Naive thymus-derived CD4-positive, alpha-beta T cell (primary cell): Measurements from ENCODE around the gene ANKS6. TPM values are rescaled to one million over a fixed set of nuclear protein-coding genes. Genes with fewer than 3 reads are reported as not detected.

Experiments
- ATAC-seq: fragments of 150-1000 bp; cut with Tn5 transposase; 2 replicates; pipeline ENCODE4 v1.10.0; 2021; ENCODE audit warnings: mild to moderate bottlenecking, moderate library complexity
- CTCF ChIA-PET: fragments of 350-600 bp; sonication (Branson Sonifier 250); formaldehyde crosslinking; loops from one replicate; lab custom pipeline; 2021; ENCODE audit warnings: antibody characterized with exemption; lab: Charles Lee
- POLR2A ChIA-PET: fragments of 350-600 bp; sonication (Branson Sonifier 250); formaldehyde crosslinking; loops from one replicate; lab custom pipeline; 2021; ENCODE audit warnings: antibody characterized with exemption, inconsistent platforms; lab: Charles Lee
- DNase-seq, 9 donors: peaks; one replicate each; pipeline versions ENCODE4 v3.0.0 to v3.0.0-alpha.2; 2020 to 2022; ENCODE audit warnings: mixed read lengths in 1 of 9
- H3K27ac ChIP-seq: one replicate; pipeline ENCODE4 v1.7.0; 2013; ENCODE audit warnings: mild to moderate bottlenecking, low read depth, low read length, moderate library complexity
- H3K27me3 ChIP-seq, 2 donors: one replicate each; pipeline ENCODE4 v1.7.0; 2013; ENCODE audit warnings: low read length in 2 of 2, mild to moderate bottlenecking in 2 of 2, moderate library complexity in 2 of 2; ENCODE audit not compliant: control insufficient read depth in 2 of 2, insufficient read depth in 2 of 2
- H3K36me3 ChIP-seq, 3 experiments: 1 replicate in 2 of 3; 2 replicates in 1 of 3; pipeline ENCODE4 v1.7.0; 2013; ENCODE audit warnings: low read length in 3 of 3, mild to moderate bottlenecking in 3 of 3, moderate library complexity in 1 of 3; ENCODE audit not compliant: insufficient read depth in 3 of 3, control insufficient read depth in 2 of 3
- H3K4me1 ChIP-seq, 2 donors: one replicate each; pipeline ENCODE4 v1.7.0; 2013; ENCODE audit warnings: low read length in 2 of 2, mild to moderate bottlenecking in 2 of 2, moderate library complexity in 1 of 2; ENCODE audit not compliant: control insufficient read depth in 2 of 2, insufficient read depth in 2 of 2
- H3K4me3 ChIP-seq: 2 replicates; pipeline ENCODE4 v1.7.0; 2013; ENCODE audit warnings: mild to moderate bottlenecking, low read length
- H3K9me3 ChIP-seq, 3 experiments: 1 replicate in 2 of 3; 2 replicates in 1 of 3; pipeline ENCODE4 v1.7.0; 2013; ENCODE audit warnings: low read length in 3 of 3; ENCODE audit not compliant: control insufficient read depth in 2 of 3
- H3K27ac Mint-ChIP-seq, 9 donors: one replicate each; pipeline ENCODE4 v1.8.0; 2020 to 2022; ENCODE audit warnings: mixed read lengths in 9 of 9, mild to moderate bottlenecking in 8 of 9, moderate library complexity in 5 of 9, inconsistent platforms in 2 of 9
- H3K27me3 Mint-ChIP-seq, 5 donors: one replicate each; pipeline ENCODE4 v1.8.0; 2021 to 2022; ENCODE audit warnings: mixed read lengths in 5 of 5, mild to moderate bottlenecking in 1 of 5
- H3K36me3 Mint-ChIP-seq, 5 donors: one replicate each; pipeline ENCODE4 v1.8.0; 2020 to 2022; ENCODE audit warnings: mixed read lengths in 5 of 5, mild to moderate bottlenecking in 3 of 5, inconsistent platforms in 1 of 5
- H3K4me1 Mint-ChIP-seq, 7 donors: one replicate each; pipeline ENCODE4 v1.8.0; 2020 to 2022; ENCODE audit warnings: mixed read lengths in 7 of 7, mild to moderate bottlenecking in 3 of 7, inconsistent platforms in 1 of 7
- H3K4me3 Mint-ChIP-seq, 10 donors: one replicate each; pipeline ENCODE4 v1.8.0; 2020 to 2022; ENCODE audit warnings: mild to moderate bottlenecking in 10 of 10, mixed read lengths in 10 of 10, moderate library complexity in 6 of 10, inconsistent platforms in 2 of 10
- H3K9me3 Mint-ChIP-seq, 11 donors: one replicate each; pipeline ENCODE4 v1.8.0; 2020 to 2022; ENCODE audit warnings: mixed read lengths in 11 of 11, mild to moderate bottlenecking in 4 of 11, inconsistent platforms in 1 of 11, moderate library complexity in 1 of 11
- intact Hi-C, 2 donors: fragments of 100-400 bp; cut with micrococcal nuclease; formaldehyde crosslinking; loops; one replicate each; pipeline ENCODE4 v1.15.1; 2023
- polyA plus RNA-seq, 2 donors: library from polyadenylated mRNA; unstranded; fragments of 300-500 nt; fragmentation: Illumina TruSeq; gene quantifications; one replicate each; pipeline ENCODE4 v1.2.3, GENCODE V29; 2021
- total RNA-seq, 6 experiments: library from RNA in 5 of 6; stranded (reverse) in 5 of 6; gene quantifications; 1 replicate in 5 of 6; 2 replicates in 1 of 6; pipeline ENCODE4 v1.2.3 and lab custom pipeline; 2021 to 2026

The ANKS6 gene
- total RNA-seq (10 to 100 TPM in 4 of 5 experiments, 1 to 10 TPM in 1; 8.1 to 18.4 (median 13.5) TPM), polyA plus RNA-seq (1 to 10 TPM; 5.0 to 7.5 TPM), total RNA-seq (lab: John Stamatoyannopoulos, UW) (31.5 reads per million, percentile 61 among the genes with 10 or more reads in this experiment)

DNA sequence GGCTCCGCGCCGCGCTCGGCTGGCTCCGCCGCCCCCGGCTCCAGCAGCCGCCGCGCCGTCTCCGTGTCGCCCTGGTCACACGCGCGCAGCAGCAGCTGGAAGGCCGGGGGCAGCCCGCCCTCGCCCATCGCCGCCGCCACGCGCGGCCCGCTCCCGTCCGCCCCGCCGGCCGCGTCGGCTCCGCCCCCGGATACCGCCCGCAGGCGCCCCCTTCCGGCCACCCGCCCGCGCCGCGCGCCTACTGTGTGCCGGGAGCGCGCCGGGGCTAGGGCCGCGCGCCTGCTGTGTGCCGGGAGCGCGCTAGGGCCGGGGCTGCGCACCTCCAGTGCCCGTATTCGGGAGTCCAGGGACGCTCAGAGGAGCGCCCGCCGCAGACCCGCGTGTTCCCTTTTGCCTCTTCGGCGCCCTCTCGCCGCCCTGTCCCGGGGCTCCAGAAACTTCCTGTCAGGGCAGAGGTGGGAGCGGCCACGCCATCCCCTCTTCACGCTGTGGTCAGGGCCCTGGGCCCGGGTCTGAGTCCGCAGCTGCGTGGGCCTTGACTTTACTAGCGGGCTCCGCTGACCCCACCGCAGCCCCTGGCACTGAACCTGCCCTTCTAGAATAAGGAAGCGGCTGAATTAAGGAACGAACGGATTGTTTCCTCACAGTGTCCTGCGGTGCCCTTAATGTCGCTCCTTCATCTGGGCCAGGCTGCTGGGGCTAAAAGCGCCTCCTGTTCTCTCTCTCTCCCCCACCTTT, at the start of gene ANKS6:
Gene ANKS6 (minus strand): TSS at position 192 of the 738 bp plus-strand sequence. CDS start 64 bp downstream, at position 128.
- DNase-seq: peak; percentile 67 to 95 (median 84)
- Mint-ChIP-seq H3K9me3 (peaks cover 0 to 14% (median 5%) of the 10 kb centered on the region in 11 donors), H3K27ac (peak within 1 kb of the TSS; percentile 63 to 90 (median 87)), H3K4me1 (peaks cover 21 to 37% (median 32%) of the 10 kb centered on the region in 7 donors), H3K4me3 (peak within 1 kb of the TSS; percentile 87 to 94 (median 90)), H3K27me3 (peaks cover 0 to 23% (median 0%) of the 10 kb centered on the region in 5 donors), H3K36me3 (peaks cover 0 to 9% (median 0%) of the 10 kb centered on the region in 5 donors)
- H3K27ac ChIP-seq: peak within 1 kb of the TSS; percentile 74
- peaks cover 6 to 12% of the 10 kb centered on the region in 2 donors for H3K4me1 ChIP-seq
- H3K27me3 ChIP-seq: no peaks in the 10 kb centered on the region
- peak within 1 kb of the TSS; percentile 87 for H3K4me3 ChIP-seq
- intact Hi-C loops: loop anchor here (1.0 to 10.0 kb wide), 10 partner anchors 10 to 1164 kb away; partner anchors contain the start of genes ANP32B (in 1 of the 2), NCBP1 (in 1 of the 2), TBC1D2 (in 1 of the 2) and TRMO (in 1 of the 2)
- peak; percentile 98 for ATAC-seq
- no peaks in the 10 kb centered on the region for H3K9me3 ChIP-seq
- CTCF ChIA-PET: interaction anchor here (1.3 kb wide), 1 partner anchor 12 kb away, joined by 3 read pairs; no protein-coding TSS in a partner anchor
- POLR2A ChIA-PET: interaction anchor here (1.2 to 2.4 kb wide), 2 partner anchors 10 to 541 kb away, joined by 4 to 8 read pairs; partner anchors contain the start of genes GALNT12 and TBC1D2
- H3K36me3 ChIP-seq: no peaks in the 10 kb centered on the region

DNA sequence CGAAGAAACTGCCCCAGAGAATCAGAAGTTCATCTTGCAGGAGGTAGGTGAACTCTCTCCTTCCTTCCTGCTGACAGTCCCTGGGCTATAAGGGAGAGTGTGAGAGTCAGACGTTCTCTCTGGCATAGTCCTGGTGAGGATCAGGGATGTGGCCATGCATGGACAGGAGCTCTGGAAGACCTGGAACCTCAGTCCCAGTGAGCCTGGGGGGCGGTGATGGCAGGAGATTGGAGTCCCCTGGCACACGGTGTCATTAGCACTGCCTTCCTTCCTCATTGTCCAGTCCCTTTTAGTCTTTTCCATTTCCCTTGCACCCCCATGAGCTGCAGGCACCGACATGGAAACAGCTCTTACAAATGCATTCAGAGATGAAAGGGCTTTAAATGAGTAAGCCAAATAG, 49.7 kb upstream of the ANKS6 start:
- no peak overlapping the region for H3K4me3 Mint-ChIP-seq
- CTCF ChIA-PET: no interaction called here
- no peak overlapping the region for H3K27ac ChIP-seq
- H3K27me3 Mint-ChIP-seq: no peaks in the 10 kb centered on the region
- no peaks in the 10 kb centered on the region for H3K27me3 ChIP-seq
- peaks cover 0 to 22% (median 3%) of the 10 kb centered on the region in 5 donors for H3K36me3 Mint-ChIP-seq
- H3K36me3 ChIP-seq: peaks cover 0 to 19% (median 0%) of the 10 kb centered on the region in 3 experiments
- H3K9me3 Mint-ChIP-seq: no peaks in the 10 kb centered on the region
- no peak for ATAC-seq
- POLR2A ChIA-PET: no interaction called here
- H3K4me1 ChIP-seq: no peaks in the 10 kb centered on the region
- no peak overlapping the region for H3K4me3 ChIP-seq
- H3K4me1 Mint-ChIP-seq: peaks cover 0 to 10% (median 3%) of the 10 kb centered on the region in 7 donors
- no peak overlapping the region for H3K27ac Mint-ChIP-seq
- intact Hi-C loops: loop anchor here (5.0 kb wide), 2 partner anchors 39 to 131 kb away; partner anchors contain the start of gene GALNT12 (in 1 of the 2)
- no peak for DNase-seq
- H3K9me3 ChIP-seq: no peaks in the 10 kb centered on the region

DNA sequence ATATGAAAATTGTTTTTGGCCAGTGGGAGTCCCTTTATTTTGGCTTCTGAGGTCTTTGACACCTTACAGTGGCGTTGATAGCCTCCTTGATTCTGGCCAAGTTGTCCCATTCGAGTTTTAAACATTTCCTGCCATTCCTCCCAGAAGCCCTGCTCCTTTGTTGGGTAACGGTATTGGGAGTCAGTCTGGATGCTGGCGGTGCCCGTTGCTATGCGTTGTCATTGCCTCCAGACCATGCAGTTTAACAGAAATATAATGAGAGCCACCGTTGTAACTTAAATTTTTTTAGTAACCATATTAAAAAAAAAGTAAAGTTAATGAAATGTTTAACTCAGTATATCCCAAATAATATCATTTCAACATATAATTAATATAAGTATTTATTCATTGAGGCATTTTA, 46.2 kb upstream of the ANKS6 start:
- H3K4me1 Mint-ChIP-seq: no peaks in the 10 kb centered on the region
- POLR2A ChIA-PET: interaction anchor here (0.7 kb wide), 1 partner anchor 1379 kb away, joined by 5 read pairs; no protein-coding TSS in a partner anchor
- no peak for ATAC-seq

DNA sequence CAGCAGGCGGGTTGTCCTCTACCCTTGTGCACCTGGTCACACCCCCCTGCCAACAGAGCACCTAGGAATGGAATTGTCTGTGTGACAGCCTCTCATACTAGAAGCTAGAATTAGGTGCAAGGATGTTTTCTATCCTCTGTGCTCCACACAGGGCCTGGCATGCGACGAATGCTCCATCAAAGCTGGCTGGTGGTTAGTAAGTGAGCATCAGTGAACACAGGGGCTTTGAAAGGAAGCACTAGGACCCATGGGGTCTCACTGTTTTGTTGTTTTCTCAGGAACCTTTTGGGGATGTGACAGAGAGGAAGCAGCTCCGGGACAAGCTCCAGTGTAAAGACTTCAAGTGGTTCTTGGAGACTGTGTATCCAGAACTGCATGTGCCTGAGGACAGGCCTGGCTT, 43.4 kb upstream of the ANKS6 start:
- H3K9me3 ChIP-seq: no peaks in the 10 kb centered on the region
- ATAC-seq (no peak), DNase-seq (no peak)
- no peaks in the 10 kb centered on the region for H3K4me1 ChIP-seq
- Mint-ChIP-seq H3K9me3 (no peaks in the 10 kb centered on the region), H3K4me3 (no peak overlapping the region), H3K4me1 (peaks cover 0 to 1% (median 0%) of the 10 kb centered on the region in 7 donors), H3K27ac (no peak overlapping the region), H3K27me3 (no peaks in the 10 kb centered on the region), H3K36me3 (peaks cover 0 to 47% (median 18%) of the 10 kb centered on the region in 5 donors)
- CTCF ChIA-PET: no interaction called here
- H3K27ac ChIP-seq: no peak overlapping the region
- peaks cover 0 to 30% (median 0%) of the 10 kb centered on the region in 3 experiments for H3K36me3 ChIP-seq
- POLR2A ChIA-PET: no interaction called here
- intact Hi-C loops: no loop called here
- no peaks in the 10 kb centered on the region for H3K27me3 ChIP-seq
- no peak overlapping the region for H3K4me3 ChIP-seq

More for the DNA sequence above, 46.2 kb upstream of the ANKS6 start:
- peaks cover 0 to 32% (median 12%) of the 10 kb centered on the region in 5 donors for H3K36me3 Mint-ChIP-seq
- CTCF ChIA-PET: no interaction called here
- Histone ChIP-seq H3K9me3 (no peaks in the 10 kb centered on the region), H3K27me3 (no peaks in the 10 kb centered on the region), H3K27ac (no peak overlapping the region), H3K4me3 (no peak overlapping the region), H3K4me1 (no peaks in the 10 kb centered on the region), H3K36me3 (peaks cover 0 to 38% (median 0%) of the 10 kb centered on the region in 3 experiments)
- no peak overlapping the region for H3K27ac Mint-ChIP-seq
- no peaks in the 10 kb centered on the region for H3K9me3 Mint-ChIP-seq
- no peak overlapping the region for H3K4me3 Mint-ChIP-seq
- intact Hi-C loops: no loop called here
- H3K27me3 Mint-ChIP-seq: no peaks in the 10 kb centered on the region
- no peak for DNase-seq

DNA sequence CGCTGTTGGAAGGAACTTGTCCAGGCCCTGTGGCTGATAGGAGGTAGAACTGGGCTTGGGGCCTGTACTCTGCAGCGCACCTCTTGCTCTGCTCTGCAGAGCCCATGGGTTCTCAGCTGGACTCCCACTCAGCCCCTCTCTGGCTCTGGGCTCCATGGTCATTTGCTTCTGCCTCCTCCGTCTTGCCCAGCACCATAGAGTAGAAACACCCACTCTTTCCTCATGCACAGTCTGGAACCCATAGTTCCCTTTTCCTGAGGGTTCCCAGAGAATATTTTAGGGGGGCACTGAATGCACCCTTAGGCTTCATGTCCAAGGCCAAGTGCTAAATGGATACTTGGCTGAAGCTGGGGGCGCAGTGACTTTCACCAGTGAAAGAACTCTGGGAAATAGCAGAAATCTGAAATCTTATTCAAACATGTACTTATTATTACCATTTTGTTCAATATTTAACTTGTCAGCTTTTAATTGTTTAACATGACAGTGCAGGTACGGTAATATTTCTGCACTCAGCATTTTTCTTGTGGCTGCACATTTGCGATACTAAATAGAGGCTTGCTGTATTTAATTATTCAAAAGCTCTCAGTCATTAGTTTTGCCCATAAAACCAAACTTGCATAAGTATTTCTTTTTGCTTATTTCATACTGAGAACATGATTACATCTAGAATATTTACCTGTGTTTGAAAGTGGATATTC, 42.7 kb upstream of the ANKS6 start:
- intact Hi-C loops: no loop called here
- DNase-seq: no peak
- peaks cover 0 to 42% (median 18%) of the 10 kb centered on the region in 5 donors for H3K36me3 Mint-ChIP-seq

DNA sequence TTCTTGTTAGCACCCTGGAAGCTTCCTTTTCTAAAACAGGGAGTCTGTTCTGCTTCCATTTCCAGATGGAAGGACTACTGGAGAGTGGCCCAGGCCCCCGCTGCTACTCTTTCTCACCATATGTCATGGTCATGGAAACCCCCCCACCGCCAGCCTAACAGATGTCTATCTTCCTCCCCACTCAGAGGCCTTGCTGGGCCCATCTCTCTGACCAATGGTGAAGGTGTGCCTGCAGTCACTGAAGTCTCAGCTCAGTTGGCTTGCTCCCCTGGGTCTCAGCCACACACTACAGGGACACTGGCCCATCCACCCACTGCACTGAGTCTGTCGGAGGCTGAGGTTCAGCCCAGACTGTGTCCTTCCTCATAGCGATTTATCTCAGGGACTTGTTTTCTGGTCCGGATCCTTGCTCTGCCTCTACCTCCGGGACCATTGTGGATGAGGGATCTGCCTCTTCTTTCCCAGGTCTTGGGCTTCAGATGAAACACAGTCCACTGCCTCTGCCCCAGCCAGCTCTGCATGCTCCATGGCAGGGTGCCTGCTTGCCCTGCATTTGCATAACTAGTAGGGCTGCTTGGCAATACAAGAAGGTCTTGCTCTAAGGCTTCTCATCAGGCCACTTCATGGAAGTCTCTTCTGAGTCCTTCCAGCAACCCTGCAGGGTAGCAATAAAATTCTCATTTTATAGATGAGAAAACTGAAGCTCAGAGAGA, 42.0 kb upstream of the ANKS6 start:
- DNase-seq (no peak), ATAC-seq (no peak)
- Histone ChIP-seq H3K27me3 (no peaks in the 10 kb centered on the region), H3K27ac (no peak overlapping the region), H3K4me3 (no peak overlapping the region), H3K4me1 (no peaks in the 10 kb centered on the region), H3K36me3 (peaks cover 0 to 32% (median 0%) of the 10 kb centered on the region in 3 experiments), H3K9me3 (no peaks in the 10 kb centered on the region)
- Mint-ChIP-seq H3K4me1 (peaks cover 0 to 1% (median 0%) of the 10 kb centered on the region in 7 donors), H3K9me3 (no peaks in the 10 kb centered on the region), H3K27me3 (no peaks in the 10 kb centered on the region), H3K27ac (no peak overlapping the region), H3K4me3 (no peak overlapping the region), H3K36me3 (peaks cover 0 to 42% (median 18%) of the 10 kb centered on the region in 5 donors)
- intact Hi-C loops: no loop called here
- CTCF ChIA-PET: interaction anchor here (0.6 kb wide), 1 partner anchor 91 kb away, joined by 3 read pairs; no protein-coding TSS in a partner anchor
- POLR2A ChIA-PET: no interaction called here

More for the DNA sequence above, 42.7 kb upstream of the ANKS6 start:
- Mint-ChIP-seq H3K4me1 (peaks cover 0 to 1% (median 0%) of the 10 kb centered on the region in 7 donors), H3K27ac (peak overlapping the region in 1 of 9 donors; percentile 63), H3K4me3 (no peak overlapping the region), H3K9me3 (no peaks in the 10 kb centered on the region), H3K27me3 (no peaks in the 10 kb centered on the region)
- H3K4me1 ChIP-seq: no peaks in the 10 kb centered on the region
- H3K36me3 ChIP-seq: peaks cover 0 to 32% (median 0%) of the 10 kb centered on the region in 3 experiments
- H3K27me3 ChIP-seq: no peaks in the 10 kb centered on the region
- ChIA-PET POLR2A (no interaction called here), CTCF (no interaction called here)
- ATAC-seq: no peak
- H3K9me3 ChIP-seq: no peaks in the 10 kb centered on the region
- no peak overlapping the region for H3K27ac ChIP-seq
- no peak overlapping the region for H3K4me3 ChIP-seq
